ENCODE results near the gene TFCP2L1. TPM values are rescaled to one million over a fixed set of nuclear protein-coding genes. Genes with fewer than 3 reads are reported as not detected.

TFCP2L1 gene
- total RNA-seq, 1 experiment from 2014 or later = 1.8 TPM

DNA sequence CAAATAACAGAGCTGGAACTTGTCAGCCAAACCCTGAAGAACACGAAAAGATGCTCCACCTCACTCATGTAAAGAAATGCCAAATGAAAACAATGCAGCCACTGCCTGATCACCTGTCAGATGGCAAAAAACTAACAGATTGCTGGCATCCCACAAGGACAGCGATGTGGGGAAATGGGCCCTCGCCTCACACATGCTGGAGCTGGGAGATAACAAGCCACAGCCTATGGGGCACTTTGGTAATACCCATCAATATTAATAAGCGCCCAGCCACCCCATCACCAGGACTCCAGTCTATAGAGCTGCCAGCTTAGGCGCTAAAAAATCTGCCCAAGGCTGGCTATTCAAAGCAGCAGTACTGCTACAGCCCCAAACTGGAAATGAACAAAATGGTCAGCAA lies 27.0 kb downstream of the TFCP2L1 start:
- no peak overlapping the region for H2AFZ ChIP-seq (ENCODE audit: low read length)
- H3K27me3 ChIP-seq (ENCODE audit: insufficient read depth, low read length) = no peaks in the 10 kb centered on the region
- no peak overlapping the region for H2BK120ac ChIP-seq (ENCODE audit: low read depth, low read length, poor library complexity, severe bottlenecking)
- H3K36me3 Mint-ChIP-seq (ENCODE audit: insufficient read depth in 1 of 3, low read depth in 3 of 3) = no peaks in the 10 kb centered on the region; a peak in 1 of 7 replicates
- H4K5ac ChIP-seq (ENCODE audit: insufficient read length, low read depth, low read length) = no peak overlapping the region
- no peaks in the 10 kb centered on the region for H4K20me1 ChIP-seq (ENCODE audit: control insufficient read depth, insufficient read depth, insufficient read length)
- no peaks in the 10 kb centered on the region for H3K9me3 ChIP-seq (ENCODE audit: control insufficient read depth, low read depth, low read length)
- H3T11ph ChIP-seq (ENCODE audit: low read length) = no peak overlapping the region
- no peaks in the 10 kb centered on the region for H3K79me2 ChIP-seq (ENCODE audit: insufficient read depth, low read length)
- H3K9me3 Mint-ChIP-seq = no peaks in the 10 kb centered on the region
- H3K4me2 ChIP-seq (ENCODE audit: insufficient read depth, insufficient read length, low read length) = no peak overlapping the region
- no peaks in the 10 kb centered on the region for H3K79me1 ChIP-seq (ENCODE audit: insufficient read depth, low read depth, low read length, poor library complexity, severe bottlenecking)
- no peak overlapping the region for H3K56ac ChIP-seq (ENCODE audit: insufficient read length, low read depth, low read length)
- no peak overlapping the region for H3K14ac ChIP-seq (ENCODE audit: insufficient read depth, low read length)
- H3K27ac ChIP-seq (ENCODE audit: insufficient read length, low read depth, low read length) = no peak overlapping the region
- H3K27ac Mint-ChIP-seq = no peak overlapping the region; a peak in 1 of 7 replicates
- no peak for DNase-seq
- H3K23me2 ChIP-seq (ENCODE audit: insufficient read length, low read depth, low read length, poor library complexity, severe bottlenecking) = no peaks in the 10 kb centered on the region
- no peak overlapping the region for H3K18ac ChIP-seq (ENCODE audit: insufficient read length, low read depth, low read length)
- no peak overlapping the region for H2BK15ac ChIP-seq (ENCODE audit: low read depth, low read length)
- H2AK5ac ChIP-seq (ENCODE audit: insufficient read length, low read length) = no peak overlapping the region
- no peak overlapping the region for H3K4ac ChIP-seq (ENCODE audit: low read depth, low read length)
- no peaks in the 10 kb centered on the region for H3K4me1 ChIP-seq (ENCODE audit: insufficient read depth, low read length)
- peaks cover 3% of the 10 kb centered on the region for H3K27me3 Mint-ChIP-seq (ENCODE audit: low read depth)
- no peak overlapping the region for H2BK5ac ChIP-seq (ENCODE audit: insufficient read length, low read length)
- no peak overlapping the region for H2BK12ac ChIP-seq (ENCODE audit: insufficient read length, low read depth, low read length)
- H3K4me3 Mint-ChIP-seq = no peak overlapping the region
- H3K4me1 Mint-ChIP-seq = peaks cover 6% of the 10 kb centered on the region in 2 experiments
- no peak overlapping the region for H3K23ac ChIP-seq (ENCODE audit: insufficient read length, low read depth, low read length)
- H4K8ac ChIP-seq (replicated peaks; ENCODE audit: insufficient read length, low read depth, low read length) = no peak overlapping the region
- H3K9ac ChIP-seq (ENCODE audit: extremely low read depth, insufficient read length, low read length) = no peak overlapping the region
- H4K91ac ChIP-seq (ENCODE audit: insufficient read length, low read depth, low read length) = no peak overlapping the region
- WGBS (ENCODE audit: extremely low coverage, insufficient read length, low lambda C conversion rate) = no CpG with 5 or more reads among the region's 5 CpGs
- no peak overlapping the region for H2BK20ac ChIP-seq (ENCODE audit: low read depth, low read length, poor library complexity, severe bottlenecking)
- TF ChIP-seq, protein P1, sequence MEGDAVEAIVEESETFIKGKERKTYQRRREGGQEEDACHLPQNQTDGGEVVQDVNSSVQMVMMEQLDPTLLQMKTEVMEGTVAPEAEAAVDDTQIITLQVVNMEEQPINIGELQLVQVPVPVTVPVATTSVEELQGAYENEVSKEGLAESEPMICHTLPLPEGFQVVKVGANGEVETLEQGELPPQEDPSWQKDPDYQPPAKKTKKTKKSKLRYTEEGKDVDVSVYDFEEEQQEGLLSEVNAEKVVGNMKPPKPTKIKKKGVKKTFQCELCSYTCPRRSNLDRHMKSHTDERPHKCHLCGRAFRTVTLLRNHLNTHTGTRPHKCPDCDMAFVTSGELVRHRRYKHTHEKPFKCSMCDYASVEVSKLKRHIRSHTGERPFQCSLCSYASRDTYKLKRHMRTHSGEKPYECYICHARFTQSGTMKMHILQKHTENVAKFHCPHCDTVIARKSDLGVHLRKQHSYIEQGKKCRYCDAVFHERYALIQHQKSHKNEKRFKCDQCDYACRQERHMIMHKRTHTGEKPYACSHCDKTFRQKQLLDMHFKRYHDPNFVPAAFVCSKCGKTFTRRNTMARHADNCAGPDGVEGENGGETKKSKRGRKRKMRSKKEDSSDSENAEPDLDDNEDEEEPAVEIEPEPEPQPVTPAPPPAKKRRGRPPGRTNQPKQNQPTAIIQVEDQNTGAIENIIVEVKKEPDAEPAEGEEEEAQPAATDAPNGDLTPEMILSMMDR (conservative IDR thresholded peaks at IDR 0.05) = no peak

Data from H9 (cell line).